HG02970 (cell line): Measurements from ENCODE around the gene C5orf34.

ENCODE experiments used
- ATAC-seq: cut with Tn5 transposase; IDR thresholded peaks from one replicate; pipeline ENCODE4 v1.9.1; 2021; ENCODE audit warnings: mild to moderate bottlenecking, moderate library complexity, moderate number of reproducible peaks; ENCODE audit not compliant: unreplicated experiment, low FRiP score

Gene C5orf34

GRCh38 chr5:43437062-43437660 lies 77.8 kb downstream of the C5orf34 start:
- no peak for ATAC-seq
